Measurements from ENCODE around the gene PHGDH.

The PHGDH gene

GRCh38 chr1:119791377-119791776 is 79.6 kb downstream of the PHGDH start:
- no peak for DNase-seq (ENCODE audit: low read depth)
